ENCODE results near the gene ZNF331.
"Not testable (repeated sequence)": the region's sequence is repeated elsewhere in the genome, so short reads cannot be mapped to it uniquely, and the experiment has no call there.

Gene ZNF331

DNA sequence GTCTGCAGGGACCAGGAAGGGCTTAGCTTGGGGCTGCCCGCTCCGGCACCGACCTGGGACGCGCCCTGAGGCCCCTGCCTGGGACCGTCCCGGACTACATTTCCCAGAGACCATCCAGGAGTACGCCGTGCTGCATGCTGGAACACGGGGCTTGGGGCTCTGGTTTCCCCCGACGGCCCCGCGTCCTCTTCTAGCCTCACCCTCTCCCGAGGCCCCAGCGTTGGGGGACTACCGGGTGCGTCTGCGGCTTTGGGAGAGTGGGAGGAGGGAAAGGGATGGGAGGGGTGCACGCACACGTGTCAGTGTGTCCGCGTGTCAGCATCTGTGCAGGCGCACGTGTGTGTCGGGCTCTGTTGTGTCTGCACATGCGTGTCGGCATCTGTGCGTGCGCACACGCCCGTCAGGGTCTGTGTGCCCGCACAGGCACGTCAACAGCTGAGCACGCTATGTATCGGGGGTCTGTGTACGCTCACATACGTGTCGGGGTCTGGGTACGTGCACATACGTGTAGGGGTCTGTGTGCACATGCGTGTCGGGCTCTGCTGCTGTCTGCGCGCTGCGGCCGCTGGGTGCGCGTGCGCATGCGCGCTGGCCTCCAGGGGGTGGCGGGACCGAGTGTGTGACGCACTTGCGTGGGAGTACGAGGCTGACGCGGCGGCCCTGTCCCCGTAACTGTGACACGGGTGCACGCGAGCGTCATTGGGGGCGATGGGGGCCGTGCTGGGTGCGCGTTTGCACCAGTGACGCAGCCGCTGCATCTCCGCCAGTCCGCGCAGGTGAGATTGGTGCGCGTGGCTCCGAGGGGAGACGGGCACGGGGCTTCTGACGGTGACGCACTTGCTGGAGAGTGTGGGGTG, at the start of gene ZNF331:
Gene ZNF331, plus strand, starts transcription at position 625 of the 857 bp plus-strand sequence. CDS start 31,232 bp downstream, outside the sequence.
- peak within 1 kb of the TSS; percentile 86 for H3K27ac ChIP-seq
- TF ChIP-seq, protein P1, sequence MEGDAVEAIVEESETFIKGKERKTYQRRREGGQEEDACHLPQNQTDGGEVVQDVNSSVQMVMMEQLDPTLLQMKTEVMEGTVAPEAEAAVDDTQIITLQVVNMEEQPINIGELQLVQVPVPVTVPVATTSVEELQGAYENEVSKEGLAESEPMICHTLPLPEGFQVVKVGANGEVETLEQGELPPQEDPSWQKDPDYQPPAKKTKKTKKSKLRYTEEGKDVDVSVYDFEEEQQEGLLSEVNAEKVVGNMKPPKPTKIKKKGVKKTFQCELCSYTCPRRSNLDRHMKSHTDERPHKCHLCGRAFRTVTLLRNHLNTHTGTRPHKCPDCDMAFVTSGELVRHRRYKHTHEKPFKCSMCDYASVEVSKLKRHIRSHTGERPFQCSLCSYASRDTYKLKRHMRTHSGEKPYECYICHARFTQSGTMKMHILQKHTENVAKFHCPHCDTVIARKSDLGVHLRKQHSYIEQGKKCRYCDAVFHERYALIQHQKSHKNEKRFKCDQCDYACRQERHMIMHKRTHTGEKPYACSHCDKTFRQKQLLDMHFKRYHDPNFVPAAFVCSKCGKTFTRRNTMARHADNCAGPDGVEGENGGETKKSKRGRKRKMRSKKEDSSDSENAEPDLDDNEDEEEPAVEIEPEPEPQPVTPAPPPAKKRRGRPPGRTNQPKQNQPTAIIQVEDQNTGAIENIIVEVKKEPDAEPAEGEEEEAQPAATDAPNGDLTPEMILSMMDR (conservative IDR thresholded peaks at IDR 0.05) = no peak; the same call in 1 of the 2 replicates
- TF ChIP-seq ZFX (IDR thresholded peaks at IDR 0.05) = no peak; the same call in 1 of the 2 replicates

DNA sequence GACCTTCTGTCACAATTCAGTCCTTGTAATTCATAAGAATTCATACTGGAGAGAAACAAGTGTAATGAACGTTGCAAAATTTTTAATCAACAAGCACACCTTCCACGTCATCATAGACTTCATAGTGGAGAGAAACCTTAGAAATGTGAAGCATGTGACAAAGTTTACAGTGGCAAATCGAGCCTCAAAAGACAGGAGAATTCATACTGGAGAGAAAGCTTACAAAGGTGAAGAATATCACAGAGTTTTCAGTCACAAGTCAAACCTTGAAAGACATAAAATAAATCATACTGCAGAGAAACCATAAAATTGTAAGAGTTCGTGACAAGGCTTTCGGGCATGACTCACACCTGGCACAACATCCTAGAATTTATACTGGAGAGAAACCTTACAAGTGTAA, 45.8 kb upstream of the ZNF331 start:
- no peak for TF ChIP-seq ZFX (IDR thresholded peaks at IDR 0.05)
- TF ChIP-seq, protein P1 (conservative IDR thresholded peaks at IDR 0.05) = no peak
- H3K27ac ChIP-seq = no peak overlapping the region

DNA sequence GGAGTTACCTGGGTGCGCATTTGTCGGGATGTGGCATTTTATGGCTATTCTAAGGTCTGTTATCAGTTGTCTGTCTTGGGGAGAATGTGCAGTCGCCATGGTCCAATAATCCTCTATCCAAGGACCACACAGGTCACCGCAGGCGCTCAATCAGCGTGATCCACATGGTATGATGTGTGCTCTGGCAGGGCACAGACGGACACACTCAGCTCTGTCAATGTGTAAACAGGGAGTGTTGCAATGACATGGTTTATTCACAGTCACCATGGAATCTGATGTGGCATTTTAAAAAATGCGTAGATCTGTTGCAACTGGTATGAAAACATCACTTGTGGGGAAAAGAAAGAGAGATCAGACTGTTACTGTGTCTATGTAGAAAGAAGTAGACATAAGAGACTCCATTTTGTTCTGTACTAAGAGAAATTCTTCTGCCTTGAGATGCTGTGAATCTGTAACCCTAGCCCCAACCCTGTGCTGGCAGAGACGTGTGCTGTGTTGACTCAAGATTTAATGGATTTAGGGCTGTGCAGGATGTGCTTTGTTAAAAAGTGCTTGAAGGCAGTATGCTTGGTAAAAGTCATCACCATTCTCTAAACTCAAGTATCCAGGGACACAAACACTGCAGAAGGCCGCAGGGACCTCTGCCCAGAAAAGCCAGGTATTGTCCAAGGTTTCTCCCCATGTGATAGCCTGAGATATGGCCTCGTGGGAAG, 40.5 kb upstream of the ZNF331 start:
- peak overlapping the region; percentile 53 for H3K27ac ChIP-seq

DNA sequence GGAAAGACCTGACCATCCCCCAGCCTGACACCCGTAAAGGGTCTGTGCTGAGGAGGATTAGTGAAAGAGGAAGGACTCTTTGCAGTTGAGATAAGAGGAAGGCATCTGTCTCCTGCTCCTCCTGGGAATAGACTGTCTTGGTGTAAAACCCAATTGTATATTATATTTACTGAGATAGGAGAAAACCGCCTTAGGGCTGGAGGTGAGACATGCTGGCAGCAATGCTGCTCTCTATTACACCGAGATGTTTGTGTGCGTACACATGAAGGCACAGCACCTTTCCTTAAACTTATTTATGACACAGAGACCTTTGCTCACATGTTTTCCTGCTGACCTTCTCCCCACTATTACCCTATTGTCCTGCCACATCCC, 39.9 kb upstream of the ZNF331 start:
- H3K27ac ChIP-seq = peak overlapping the region; percentile 53

DNA sequence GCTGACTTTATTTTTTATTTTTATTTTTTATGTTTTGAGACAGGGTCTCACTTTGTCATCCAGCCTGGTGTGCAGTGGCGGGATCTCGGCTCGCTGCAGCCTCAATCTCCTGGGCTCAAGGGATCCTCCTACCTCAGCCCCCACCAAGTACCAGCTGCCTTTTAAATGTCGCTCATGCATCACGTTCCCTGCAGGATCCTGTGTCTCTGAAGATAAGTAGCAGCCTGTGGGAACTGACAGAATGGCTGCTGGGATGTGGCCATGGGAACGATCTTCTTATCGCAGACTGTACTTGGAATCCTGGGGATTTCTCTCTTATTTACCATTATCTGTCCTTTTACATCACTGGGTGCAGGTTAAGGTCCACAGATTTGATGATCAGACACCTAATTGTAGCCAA, 34.8 kb upstream of the ZNF331 start:
- not testable (repeated sequence) for H3K27ac ChIP-seq

DNA sequence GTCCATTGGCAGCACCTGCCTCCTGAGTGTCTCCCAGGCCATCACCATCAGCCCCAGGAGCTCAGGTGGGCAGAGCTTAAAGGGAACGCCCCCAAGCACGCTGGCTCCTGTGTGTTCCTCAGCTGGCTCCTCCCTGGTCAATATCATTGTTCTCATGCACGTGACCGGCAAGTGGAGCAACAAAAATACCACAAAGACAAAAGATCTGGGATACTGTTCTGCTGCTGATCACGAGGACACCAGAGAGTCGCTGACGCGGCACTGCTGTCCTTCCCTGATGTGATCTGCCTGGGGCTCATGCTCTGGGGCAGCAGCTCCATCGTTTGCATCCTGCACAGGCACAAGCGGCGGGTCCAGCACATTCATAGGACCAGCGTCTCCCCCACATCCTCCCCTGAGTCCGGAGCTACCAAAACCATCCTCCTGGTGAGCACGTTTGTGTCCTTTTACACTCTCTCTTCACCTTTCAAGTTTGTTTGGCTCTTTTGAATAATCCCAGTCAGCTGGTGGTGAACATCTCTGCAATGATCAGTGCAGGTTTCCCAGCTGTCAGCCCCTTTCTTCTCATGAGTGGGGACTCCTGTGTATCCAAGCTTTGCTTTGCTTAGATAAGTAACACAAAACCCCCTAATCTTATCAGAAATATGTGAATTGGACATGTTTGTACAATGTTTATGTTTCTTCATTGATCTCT, 34.1 kb upstream of the ZNF331 start:
- H3K27ac ChIP-seq = not testable (repeated sequence)

DNA sequence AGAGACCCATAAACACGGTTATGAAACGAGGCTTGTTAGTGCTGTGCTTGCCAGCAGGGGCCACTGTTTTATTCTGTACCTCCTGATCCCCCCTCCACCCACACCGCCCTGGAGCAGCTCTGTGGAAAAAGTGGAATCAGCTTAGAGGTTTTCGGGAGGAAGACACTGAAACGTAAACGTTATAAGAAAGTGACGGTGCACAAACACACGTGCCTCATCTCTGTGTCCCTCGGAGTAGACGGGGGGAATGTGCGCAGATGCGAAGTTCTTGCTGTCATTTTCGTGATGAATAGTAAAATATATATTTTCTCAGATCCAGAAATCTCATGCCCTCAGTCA, 33.6 kb upstream of the ZNF331 start:
- H3K27ac ChIP-seq = not testable (repeated sequence)
- TF ChIP-seq, protein P1 (conservative IDR thresholded peaks at IDR 0.05) = peak; percentile 66

DNA sequence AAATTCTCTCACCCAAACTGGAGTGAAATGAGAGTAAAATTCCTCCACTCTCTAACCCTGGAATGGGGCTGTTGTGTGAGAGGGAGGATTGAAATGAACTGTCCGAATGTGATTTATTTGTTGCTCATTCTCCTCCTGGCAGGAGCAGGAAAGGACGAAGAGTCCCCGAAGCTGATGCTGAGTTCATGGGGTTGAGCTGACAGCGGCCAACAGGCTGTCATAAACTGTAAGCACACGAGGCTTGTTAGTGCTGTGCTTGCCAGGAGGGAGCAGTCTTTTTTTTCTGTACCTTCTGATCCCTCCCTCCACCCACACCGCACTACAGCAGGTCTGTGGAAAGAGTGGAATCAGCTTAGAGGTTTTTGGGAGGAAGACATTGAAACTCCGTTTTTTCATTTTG, 33.1 kb upstream of the ZNF331 start:
- TF ChIP-seq, protein P1 (conservative IDR thresholded peaks at IDR 0.05) = no peak
- TF ChIP-seq ZFX (IDR thresholded peaks at IDR 0.05) = no peak
- no peak overlapping the region for H3K27ac ChIP-seq

DNA sequence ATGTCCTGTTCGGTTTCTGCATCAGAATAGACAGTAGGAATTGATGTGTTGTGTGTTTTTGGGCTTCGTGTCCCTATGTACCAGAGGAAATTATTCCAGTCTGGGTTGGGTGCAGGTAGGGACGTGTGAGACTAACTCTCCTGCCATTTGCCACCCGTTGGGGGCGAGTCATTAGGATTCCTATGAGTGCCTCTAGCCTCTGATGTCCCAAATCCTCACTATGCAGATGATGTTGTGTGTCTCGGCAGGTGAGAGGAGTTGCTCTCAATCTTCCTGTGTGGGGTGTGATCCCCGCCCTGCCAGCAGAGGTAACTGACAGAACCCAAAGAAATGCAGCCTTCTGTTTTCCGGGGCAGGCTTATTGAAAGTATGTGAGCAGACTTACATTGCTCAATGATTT, 31.2 kb upstream of the ZNF331 start:
- TF ChIP-seq, protein P1 (conservative IDR thresholded peaks at IDR 0.05) = no peak
- TF ChIP-seq ZFX (IDR thresholded peaks at IDR 0.05) = no peak
- no peak overlapping the region for H3K27ac ChIP-seq

All from C4-2B (cell line).